NCI-H446 treated with DMSO at 0.1 percent for 48 hours (cell line): ENCODE measurements around the gene OR2T10.
"Not testable (repeated sequence)": the region's sequence is repeated elsewhere in the genome, so short reads cannot be mapped to it uniquely, and the experiment has no call there.

Experiments used
- DNase-seq: peaks from one replicate; lab custom pipeline; 2025; lab: John Stamatoyannopoulos, UW

Gene OR2T10, protein sequence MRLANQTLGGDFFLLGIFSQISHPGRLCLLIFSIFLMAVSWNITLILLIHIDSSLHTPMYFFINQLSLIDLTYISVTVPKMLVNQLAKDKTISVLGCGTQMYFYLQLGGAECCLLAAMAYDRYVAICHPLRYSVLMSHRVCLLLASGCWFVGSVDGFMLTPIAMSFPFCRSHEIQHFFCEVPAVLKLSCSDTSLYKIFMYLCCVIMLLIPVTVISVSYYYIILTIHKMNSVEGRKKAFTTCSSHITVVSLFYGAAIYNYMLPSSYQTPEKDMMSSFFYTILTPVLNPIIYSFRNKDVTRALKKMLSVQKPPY

GRCh38 chr1:248597589-248597988, at the start of gene OR2T10:
Gene OR2T10 (minus strand): TSS chr1:248597700. CDS start chr1:248593768, 3,932 bp downstream.
- DNase-seq, result no peak

GRCh38 chr1:248645178-248645577, 47.7 kb upstream of the OR2T10 start, which contains the start of gene OR2T35:
Gene OR2T35 (minus strand): TSS chr1:248645278. CDS start chr1:248639258, 6,020 bp downstream.
- DNase-seq, result not testable (repeated sequence)

- DNase-seq, result not testable (repeated sequence)
Measured at GRCh38 chr1:248642971-248643651, 45.6 kb upstream of the OR2T10 start.

DNA sequence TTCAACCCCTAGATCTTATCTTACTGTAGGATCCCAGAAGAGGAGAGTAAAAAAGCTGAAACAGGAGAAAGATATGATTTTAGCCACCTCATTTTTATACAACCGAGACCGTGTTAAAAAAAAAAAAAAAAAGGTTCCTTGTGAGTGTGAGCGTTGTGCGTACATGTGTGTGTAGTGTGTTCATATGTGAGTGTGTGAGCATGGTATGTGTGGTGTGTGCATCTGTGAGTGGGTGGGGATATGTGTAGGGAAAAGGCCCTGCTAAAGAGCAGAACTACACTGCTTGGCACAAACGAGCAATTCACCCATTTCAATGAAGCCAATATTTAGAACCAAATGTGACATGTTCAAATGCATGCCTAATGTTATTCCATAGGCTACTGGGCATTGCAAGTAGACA, 44.1 kb upstream of the OR2T10 start:
- DNase-seq, result not testable (repeated sequence)

DNA sequence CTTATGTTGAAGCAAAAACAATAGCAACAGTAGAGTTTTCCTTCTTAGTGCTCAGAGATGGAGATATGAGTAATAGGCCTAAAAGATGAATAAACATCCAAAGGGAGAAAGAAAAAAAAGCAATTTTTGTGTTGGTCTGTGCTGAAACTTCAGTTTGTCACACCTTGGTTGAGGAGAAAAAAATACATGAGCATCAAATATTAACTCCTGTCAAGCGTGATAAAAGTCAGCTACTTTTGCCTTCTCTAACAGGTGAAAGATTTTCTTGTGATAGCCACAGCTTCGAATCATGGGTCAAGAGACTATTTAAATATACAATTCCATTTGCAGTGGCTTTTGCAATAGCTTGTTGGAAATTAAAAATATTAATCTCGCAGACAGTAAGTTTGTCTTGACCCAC, 43.4 kb upstream of the OR2T10 start:
- DNase-seq, result not testable (repeated sequence)

- DNase-seq, result not testable (repeated sequence)
Measured at GRCh38 chr1:248639652-248640051, 42.2 kb upstream of the OR2T10 start.

DNA sequence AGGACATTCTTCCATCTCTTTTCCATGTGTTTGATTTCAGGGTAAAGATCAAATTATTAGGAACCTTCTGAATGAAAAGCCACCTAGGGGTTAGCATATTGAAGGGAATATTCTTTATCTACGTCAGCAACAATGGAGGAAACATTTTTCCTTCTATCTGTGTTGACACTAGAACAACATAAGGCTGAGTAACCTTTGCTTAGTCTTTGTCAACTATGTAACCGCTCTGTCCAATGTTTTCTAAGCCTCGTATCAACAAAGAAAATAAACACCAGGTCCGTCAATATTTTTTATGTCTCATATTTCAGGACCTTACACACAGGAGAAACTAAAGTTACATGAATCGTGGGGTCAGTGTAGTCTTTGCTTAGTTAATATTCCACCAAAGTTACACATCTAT, 39.1 kb upstream of the OR2T10 start:
- not testable (repeated sequence) for DNase-seq

GRCh38 chr1:248634991-248635390, 37.5 kb upstream of the OR2T10 start, which contains the start of gene OR2T11:
Gene OR2T11 (minus strand): TSS chr1:248635091. CDS start chr1:248627128, 7,963 bp downstream.
- DNase-seq, result not testable (repeated sequence)

DNA sequence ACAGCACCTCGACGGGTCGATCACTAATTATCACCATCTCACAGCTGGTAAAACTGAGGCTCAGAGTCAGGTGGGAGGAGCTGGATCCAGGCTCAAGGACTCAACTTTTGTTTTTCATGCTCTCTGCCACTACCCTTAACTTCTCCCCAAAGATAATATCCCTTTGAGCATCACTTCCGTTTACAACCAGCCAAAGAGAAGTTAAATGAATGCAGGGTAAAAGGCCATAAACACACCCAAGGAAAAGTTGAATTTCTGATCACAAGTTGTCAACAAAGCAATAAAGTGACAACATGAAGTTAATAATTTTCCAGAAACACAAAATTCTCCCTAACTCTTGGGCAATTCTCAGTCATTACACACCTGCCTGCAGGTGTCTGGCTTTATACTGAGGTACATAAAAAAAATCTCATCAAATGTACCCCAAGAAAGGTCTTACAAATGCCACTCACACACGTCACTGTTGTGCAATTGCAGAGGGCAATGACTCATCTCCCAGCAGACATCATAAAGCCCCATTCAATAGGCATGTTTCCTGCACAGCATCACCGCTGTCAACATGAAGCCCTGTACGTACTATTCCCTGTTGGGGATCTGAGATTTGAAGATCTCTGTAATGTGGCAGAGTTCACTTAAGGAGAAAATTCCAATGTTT, 34.0 kb upstream of the OR2T10 start:
- no peak for DNase-seq

DNA sequence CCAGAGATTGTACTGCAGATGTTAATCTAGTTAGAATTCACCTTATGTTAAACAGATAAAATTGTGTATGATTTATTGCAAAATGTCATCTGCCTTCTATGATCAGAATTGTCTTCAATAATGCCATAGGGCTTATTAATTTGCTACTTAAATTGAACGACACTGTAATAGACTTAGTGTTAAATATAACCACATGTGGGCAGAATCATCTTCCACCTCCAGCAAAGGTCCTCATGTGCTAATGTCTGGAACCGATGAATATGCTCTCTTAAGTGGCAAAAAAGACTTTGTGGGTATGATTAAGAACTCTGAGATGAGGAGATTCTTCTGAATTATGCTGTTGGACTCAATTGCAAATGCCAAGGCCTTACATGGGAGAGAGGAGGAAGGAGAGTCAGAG, 33.1 kb upstream of the OR2T10 start:
- DNase-seq, result no peak

GRCh38 chr1:248627971-248628844, 30.7 kb upstream of the OR2T10 start:
- no peak for DNase-seq

- DNase-seq, result no peak
Measured at GRCh38 chr1:248625971-248626370, 28.5 kb upstream of the OR2T10 start.

- no peak for DNase-seq
Measured at GRCh38 chr1:248625166-248625565, 27.7 kb upstream of the OR2T10 start.

DNA sequence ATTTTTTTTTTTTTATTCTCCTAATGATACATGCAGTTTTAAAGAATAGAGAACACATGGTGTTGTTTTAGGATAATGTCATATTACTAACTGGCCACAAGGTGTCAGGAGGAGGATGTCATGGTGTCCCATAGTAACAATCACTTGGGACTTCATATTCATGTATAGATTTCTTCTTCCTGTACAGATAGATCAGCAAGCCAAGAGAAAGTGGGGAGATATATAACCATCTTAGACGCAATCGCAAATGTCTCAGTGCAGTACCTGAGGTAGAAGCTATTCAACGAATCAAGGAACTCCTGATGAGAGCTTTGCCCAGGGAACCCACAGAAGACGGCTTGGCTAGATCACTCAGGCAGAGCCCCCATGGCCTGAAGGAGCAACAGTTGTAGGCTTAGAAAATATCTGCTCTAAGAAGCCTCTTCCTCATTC, 25.1 kb upstream of the OR2T10 start:
- DNase-seq, result no peak

- DNase-seq, result no peak
Measured at GRCh38 chr1:248621770-248622169, 24.3 kb upstream of the OR2T10 start.

GRCh38 chr1:248618878-248619277, 21.4 kb upstream of the OR2T10 start:
- DNase-seq, result no peak

- no peak for DNase-seq
Measured at GRCh38 chr1:248618119-248618518, 20.6 kb upstream of the OR2T10 start.

- no peak for DNase-seq
Measured at GRCh38 chr1:248613742-248614141, 16.2 kb upstream of the OR2T10 start.

- DNase-seq, result no peak
Measured at GRCh38 chr1:248611883-248612414, 14.4 kb upstream of the OR2T10 start.

- DNase-seq, result no peak
Measured at GRCh38 chr1:248610301-248610700, 12.8 kb upstream of the OR2T10 start.

DNA sequence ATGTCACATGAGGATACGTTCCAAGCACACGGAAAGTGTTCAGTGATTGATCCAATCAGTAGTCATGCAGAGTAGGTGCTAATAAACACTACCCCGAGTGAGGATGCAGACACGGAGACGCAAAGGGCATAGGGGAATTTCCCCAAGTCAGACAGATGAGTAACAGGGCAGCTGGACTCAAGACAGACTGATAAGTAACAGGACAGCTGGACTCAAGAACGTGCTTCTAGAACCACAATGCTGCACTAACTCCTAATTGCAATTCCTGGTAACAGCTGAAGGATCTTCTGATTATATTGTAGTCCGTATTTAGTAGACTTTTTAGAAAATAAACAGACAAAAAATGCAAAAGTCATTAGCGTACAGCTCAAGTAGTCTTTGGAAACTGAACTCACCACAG, 1.9 kb upstream of the OR2T10 start:
- no peak for DNase-seq
